KOPT-K1 (cell line): ENCODE measurements around the gene SRMS.

Experiments
- H3K27ac ChIP-seq: fragments of 200-600 bp; sonication (generic); 2 replicates; pipeline ENCODE4 v1.5.1; 2016; ENCODE audit warnings: antibody characterized with exemption, mild to moderate bottlenecking, low read depth, low read length; ENCODE audit not compliant: poor library complexity, severe bottlenecking
- H3K36me3 ChIP-seq: fragments of 200-600 bp; sonication (generic); 2 replicates; pipeline ENCODE4 v1.5.1; 2017; ENCODE audit warnings: antibody characterized with exemption, mild to moderate bottlenecking, low read length, moderate library complexity; ENCODE audit not compliant: insufficient read depth
- H3K9me3 ChIP-seq: fragments of 200-600 bp; sonication (generic); 2 replicates; pipeline ENCODE4 v1.5.1; 2017; ENCODE audit warnings: antibody characterized with exemption, low read length, mild to moderate bottlenecking; ENCODE audit not compliant: insufficient read depth, poor library complexity, severe bottlenecking

Gene SRMS

DNA sequence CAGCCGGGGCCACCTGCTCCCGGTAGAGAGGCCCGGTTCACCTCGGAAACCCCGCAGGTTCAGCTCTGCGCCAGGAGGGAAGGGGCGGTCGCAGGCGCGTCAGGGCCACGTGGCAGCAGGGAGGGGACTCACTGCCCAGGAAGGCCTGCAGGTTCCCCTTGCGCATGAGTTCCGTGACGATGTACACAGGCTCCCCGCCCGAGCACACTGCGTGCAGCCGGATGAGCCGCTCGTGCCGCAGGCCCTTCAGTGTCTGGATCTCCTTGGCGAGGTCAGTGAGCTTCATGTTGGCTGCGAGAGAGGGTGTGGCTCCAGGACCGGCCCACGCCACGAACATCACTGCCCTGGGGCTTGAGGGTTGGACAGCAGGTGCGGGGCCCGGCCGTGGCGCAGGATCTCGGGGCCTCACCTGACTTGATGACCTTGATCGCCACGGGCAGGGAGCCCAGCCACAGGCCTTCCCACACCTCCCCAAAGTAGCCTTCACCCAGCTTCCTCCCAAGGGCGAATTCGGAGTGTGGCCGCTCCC lies 5.5 kb downstream of the SRMS start:
- Histone ChIP-seq H3K27ac (no peak overlapping the region), H3K36me3 (no peaks in the 10 kb centered on the region), H3K9me3 (no peaks in the 10 kb centered on the region)

DNA sequence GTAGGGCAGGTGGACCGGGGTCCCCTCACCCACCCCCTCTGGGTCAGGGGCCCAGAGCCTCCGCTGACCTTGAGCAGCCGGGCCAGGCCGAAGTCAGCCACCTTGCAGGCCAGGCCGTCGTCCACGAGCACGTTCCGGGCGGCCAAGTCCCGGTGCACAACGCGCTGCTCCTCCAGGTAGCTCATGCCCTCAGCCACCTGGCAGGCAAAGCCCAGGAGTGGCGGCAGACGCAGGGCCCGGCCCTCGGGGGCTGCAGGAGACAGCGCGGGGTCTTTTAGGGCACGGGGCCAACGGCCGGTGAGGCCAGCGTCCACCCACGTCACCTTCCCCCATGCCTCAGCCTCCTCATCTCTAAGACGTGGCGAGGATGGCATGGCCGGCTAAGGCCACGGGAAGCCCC lies 6.2 kb downstream of the SRMS start:
- H3K36me3 ChIP-seq: no peaks in the 10 kb centered on the region
- H3K9me3 ChIP-seq: no peaks in the 10 kb centered on the region
- no peak overlapping the region for H3K27ac ChIP-seq

GRCh38 chr20:63540417-63541186 lies 6.9 kb downstream of the SRMS start:
- H3K27ac ChIP-seq: no peak overlapping the region
- no peaks in the 10 kb centered on the region for H3K9me3 ChIP-seq

GRCh38 chr20:63539441-63540370 lies 7.8 kb downstream of the SRMS start:
- H3K9me3 ChIP-seq: no peaks in the 10 kb centered on the region
- H3K36me3 ChIP-seq: no peaks in the 10 kb centered on the region
- H3K27ac ChIP-seq: no peak overlapping the region

More at GRCh38 chr20:63540417-63541186, 6.9 kb downstream of the SRMS start:
- H3K36me3 ChIP-seq: no peaks in the 10 kb centered on the region

DNA sequence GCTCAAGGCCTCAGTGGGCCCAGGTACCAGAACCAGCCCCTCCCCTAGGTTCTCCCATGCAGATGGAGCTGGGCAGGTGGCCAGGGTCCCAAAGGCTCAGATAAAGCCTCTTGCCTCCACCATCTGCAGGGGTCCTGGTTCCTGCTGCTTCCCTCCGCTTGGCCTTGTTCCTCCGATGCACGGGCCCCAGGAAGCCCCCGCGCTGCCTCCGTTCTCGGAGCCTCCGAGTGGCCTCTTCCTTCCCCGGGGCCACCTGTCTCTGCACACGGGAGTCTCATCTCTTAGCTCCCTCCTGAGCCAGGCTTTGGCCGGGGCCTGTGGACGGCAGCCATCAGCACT lies 8.5 kb downstream of the SRMS start:
- no peaks in the 10 kb centered on the region for H3K9me3 ChIP-seq
- H3K27ac ChIP-seq: no peak overlapping the region
- H3K36me3 ChIP-seq: no peaks in the 10 kb centered on the region

DNA sequence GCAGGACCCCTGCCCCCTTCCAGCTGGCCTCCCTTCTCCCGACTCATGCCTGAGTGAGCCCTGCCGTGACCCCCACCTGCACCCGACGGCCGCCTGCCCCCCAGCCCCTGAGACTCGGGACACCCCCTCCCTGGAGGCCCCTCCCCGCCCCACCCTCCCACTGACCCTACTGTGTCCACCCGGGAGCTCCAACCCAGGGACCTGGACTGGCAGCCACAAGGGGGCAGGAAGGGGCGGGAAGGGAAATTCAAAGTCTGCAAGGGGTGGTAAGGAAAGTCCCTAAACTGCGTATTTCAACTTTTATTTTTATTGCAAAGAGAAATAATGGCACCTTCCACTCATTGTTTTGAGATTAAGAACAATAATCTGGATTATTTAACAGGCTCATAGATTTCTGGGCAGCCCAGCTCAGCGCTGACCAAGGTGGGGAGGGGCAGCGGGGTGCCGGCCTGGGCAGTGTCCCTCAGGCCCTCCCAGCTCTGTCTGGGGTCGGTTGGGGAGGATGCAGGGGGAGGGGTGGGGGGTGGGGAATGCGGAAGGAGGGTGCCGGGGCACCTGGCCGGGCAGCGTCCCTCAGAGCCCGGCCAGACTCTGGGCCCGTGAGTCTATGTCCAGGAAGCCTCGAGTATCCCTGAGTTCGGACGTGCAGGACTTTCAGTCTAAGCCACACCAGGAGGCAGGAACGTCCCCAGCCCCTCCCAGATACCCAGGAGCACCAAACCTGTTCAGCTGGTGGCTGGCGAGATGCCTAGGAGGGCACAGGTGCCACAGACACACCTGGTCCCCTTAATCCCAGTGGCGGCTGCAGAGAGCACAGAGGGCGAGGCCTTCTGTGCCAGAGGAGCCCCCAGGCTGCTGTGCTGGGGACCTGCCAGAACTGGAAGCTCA lies 9.1 kb downstream of the SRMS start:
- Histone ChIP-seq H3K36me3 (no peaks in the 10 kb centered on the region), H3K27ac (peak overlapping the region; percentile 83)

DNA sequence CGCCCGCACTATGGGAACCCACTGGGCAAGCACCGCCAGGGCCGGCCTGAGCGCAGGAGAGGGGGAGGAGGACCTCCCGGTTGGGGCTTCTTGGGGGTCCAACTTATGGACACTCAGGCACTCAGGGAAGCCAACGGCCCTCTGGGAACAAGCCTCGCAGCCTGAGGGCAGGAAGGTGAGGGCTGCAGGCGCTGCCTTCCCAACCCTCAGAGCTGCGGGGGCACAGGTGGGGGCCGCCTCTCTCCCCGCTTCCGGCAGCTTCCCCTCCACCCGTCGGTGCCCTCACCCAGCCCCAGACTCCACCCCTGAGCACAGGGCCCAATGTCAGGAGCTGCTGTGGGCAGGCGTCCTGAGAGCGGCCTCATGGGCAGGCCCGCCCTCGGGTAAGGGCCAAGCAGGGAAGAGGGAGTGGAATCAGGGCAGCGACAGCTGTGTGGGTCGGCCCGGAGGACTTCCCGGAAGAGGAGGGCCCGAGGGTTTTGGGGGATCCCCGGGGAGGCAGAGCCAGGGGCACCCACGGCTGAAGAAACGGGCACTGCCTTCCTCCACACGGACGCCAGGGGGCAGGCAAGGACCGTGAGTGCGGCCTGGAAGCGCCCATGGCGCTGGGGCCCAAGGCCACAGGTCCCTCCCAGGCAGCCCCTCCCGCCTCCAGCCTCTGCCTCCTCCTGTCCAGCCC lies 9.9 kb downstream of the SRMS start:
- Histone ChIP-seq H3K9me3 (no peaks in the 10 kb centered on the region), H3K27ac (peak overlapping the region; percentile 83), H3K36me3 (no peaks in the 10 kb centered on the region)

More for the DNA sequence above, 9.1 kb downstream of the SRMS start:
- no peaks in the 10 kb centered on the region for H3K9me3 ChIP-seq

- H3K27ac ChIP-seq: peak within 1 kb of the TSS; percentile 83
- no peaks in the 10 kb centered on the region for H3K36me3 ChIP-seq
- no peaks in the 10 kb centered on the region for H3K9me3 ChIP-seq
Measured at GRCh38 chr20:63536997-63537524, 10.5 kb downstream of the SRMS start, which contains the start of gene PTK6. TSS of gene PTK6 (minus strand) at chr20:63537376. CDS start at chr20:63537314, 62 bp downstream.

DNA sequence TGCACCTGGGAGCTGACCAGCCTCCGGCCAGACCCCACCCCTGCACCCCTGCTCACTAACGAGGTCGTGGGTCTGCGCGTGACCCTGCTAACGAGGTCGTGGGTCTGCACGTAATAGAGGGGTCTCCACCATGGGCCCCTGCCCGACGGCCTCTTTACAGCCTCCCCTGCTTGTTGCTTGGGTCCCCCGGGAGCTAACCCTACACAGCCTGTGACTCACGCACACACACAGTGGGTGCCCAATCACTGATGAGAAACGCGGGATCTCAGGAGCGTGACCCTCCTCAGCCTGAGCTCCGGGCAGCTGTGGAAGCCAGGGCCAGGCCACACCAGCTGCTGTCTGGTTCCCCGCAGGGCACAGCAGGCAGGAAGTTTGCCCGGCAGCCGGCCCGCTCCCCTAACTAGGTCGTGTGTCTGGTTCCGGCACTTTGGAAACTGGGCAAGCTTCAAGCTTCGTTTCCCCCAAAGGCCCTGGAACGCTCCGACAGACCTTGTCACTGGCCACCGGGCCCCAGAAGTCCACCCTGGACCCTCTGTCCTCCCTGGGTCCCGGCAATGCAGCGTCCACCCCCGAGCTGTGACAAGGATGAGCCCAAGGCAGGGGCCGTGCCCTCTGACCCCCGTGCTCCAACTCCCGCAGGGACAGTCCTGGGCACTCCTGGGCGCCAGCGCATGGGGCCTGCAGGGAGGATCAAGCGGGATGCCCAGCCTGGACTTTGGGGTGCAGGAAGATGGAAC lies 11.1 kb downstream of the SRMS start:
- no peak overlapping the region for H3K27ac ChIP-seq
- H3K36me3 ChIP-seq: no peaks in the 10 kb centered on the region
- H3K9me3 ChIP-seq: no peaks in the 10 kb centered on the region

DNA sequence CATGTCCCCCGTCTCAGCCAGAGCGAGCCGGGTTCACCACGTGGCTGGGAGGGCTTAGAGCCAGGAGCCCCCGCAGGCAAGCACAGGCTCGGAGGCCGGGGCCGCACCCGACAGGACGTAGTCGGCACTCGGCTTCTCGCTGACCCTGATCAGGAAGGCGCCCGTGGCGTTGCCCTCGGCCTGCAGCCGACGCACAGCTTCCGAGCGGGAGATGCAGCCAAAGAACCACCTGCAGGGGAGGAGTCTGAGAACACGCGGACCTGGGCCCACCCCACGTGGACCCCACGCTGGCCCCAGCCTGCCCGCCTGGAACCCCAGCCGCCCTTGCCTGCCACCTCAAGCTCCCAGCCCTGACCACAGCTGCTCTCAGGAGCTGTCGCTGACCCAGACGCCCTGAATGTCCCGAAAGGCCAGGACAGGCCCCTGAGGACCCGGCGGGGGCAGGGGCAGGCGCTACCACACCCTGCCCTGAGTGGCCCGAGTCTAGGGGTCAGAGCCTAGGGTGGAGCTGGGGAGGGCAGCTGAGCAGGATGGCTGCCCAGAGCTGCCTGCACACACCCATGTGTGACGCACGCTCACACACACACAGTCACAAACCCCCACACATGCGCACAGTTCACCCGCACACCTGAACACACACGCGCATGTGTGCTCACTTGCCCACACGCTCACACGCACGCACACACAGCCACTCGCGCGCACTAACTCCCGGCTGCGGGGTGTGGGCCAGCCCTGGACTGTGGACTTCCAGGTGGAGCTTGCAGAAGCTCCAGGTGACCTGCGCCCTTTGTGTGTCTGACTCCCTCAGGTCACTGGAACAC lies 12.5 kb downstream of the SRMS start:
- Histone ChIP-seq H3K9me3 (no peaks in the 10 kb centered on the region), H3K36me3 (no peaks in the 10 kb centered on the region), H3K27ac (no peak overlapping the region)

- Histone ChIP-seq H3K9me3 (no peaks in the 10 kb centered on the region), H3K27ac (no peak overlapping the region), H3K36me3 (no peaks in the 10 kb centered on the region)
Measured at GRCh38 chr20:63534427-63534830, 13.1 kb downstream of the SRMS start.

- Histone ChIP-seq H3K27ac (no peak overlapping the region), H3K36me3 (no peaks in the 10 kb centered on the region), H3K9me3 (no peaks in the 10 kb centered on the region)
Measured at GRCh38 chr20:63533871-63534393, 13.6 kb downstream of the SRMS start.
